Neural cell (in vitro differentiated cells): Measurements from ENCODE around the gene HIVEP2. TPM values are rescaled to one million over a fixed set of nuclear protein-coding genes. Genes with fewer than 3 reads are reported as not detected.

ENCODE experiments used
- H2AFZ ChIP-seq: fragments of 200-600, 300-800 bp; sonication (generic), shearing (Covaris generic); 2 replicates; pipeline ENCODE4 v1.6.0; 2014; ENCODE audit warnings: low read depth, mild to moderate bottlenecking, antibody characterized with exemption, low read length, moderate library complexity
- H3F3A ChIP-seq: fragments of 200-600 bp; shearing (Covaris generic); 2 replicates; pipeline ENCODE4 v1.6.1; 2016; ENCODE audit warnings: mild to moderate bottlenecking, moderate library complexity, mixed read lengths, antibody characterized with exemption, low read length; ENCODE audit not compliant: insufficient read depth, poor library complexity, severe bottlenecking
- H3K27ac ChIP-seq: fragments of 200-600, 300-800 bp; sonication (generic), shearing (Covaris generic); 2 replicates; pipeline ENCODE4 v1.5.1; 2014; ENCODE audit warnings: mild to moderate bottlenecking, low read length, moderate library complexity
- H3K27me3 ChIP-seq: fragments of 300-800, 200-600 bp; sonication (generic), shearing (Covaris generic); 2 replicates; pipeline ENCODE4 v1.6.0; 2014; ENCODE audit warnings: mild to moderate bottlenecking, low read depth, low read length, moderate library complexity; ENCODE audit not compliant: insufficient read depth
- H3K36me3 ChIP-seq: fragments of 300-800, 200-600 bp; sonication (generic), shearing (Covaris generic); 2 replicates; pipeline ENCODE4 v1.5.1; 2014; ENCODE audit warnings: mild to moderate bottlenecking, antibody characterized with exemption, low read length, moderate library complexity; ENCODE audit not compliant: insufficient read depth
- H3K4me2 ChIP-seq: fragments of 300-800, 200-600 bp; sonication (generic), shearing (Covaris generic); 2 replicates; pipeline ENCODE4 v1.6.0; 2014; ENCODE audit warnings: mild to moderate bottlenecking, low read length
- H3K4me3 ChIP-seq: fragments of 300-800, 200-600 bp; sonication (generic), shearing (Covaris generic); 2 replicates; pipeline ENCODE4 v1.5.1; 2014; ENCODE audit warnings: mild to moderate bottlenecking, low read length, moderate library complexity
- H3K79me2 ChIP-seq: fragments of 200-600 bp; shearing (Covaris generic); replicated peaks from 2 replicates; pipeline ENCODE4 v1.6.0; 2014; ENCODE audit warnings: mild to moderate bottlenecking, low read length, moderate library complexity; ENCODE audit not compliant: insufficient read depth
- H3K9ac ChIP-seq: fragments of 300-800, 200-600 bp; sonication (generic), shearing (Covaris generic); 2 replicates; pipeline ENCODE4 v1.6.1; 2016; ENCODE audit warnings: mild to moderate bottlenecking, low read length, mixed read lengths
- H3K9me2 ChIP-seq: fragments of 200-600 bp; shearing (Covaris generic); 2 replicates; pipeline ENCODE4 v1.6.1; 2016; ENCODE audit warnings: mild to moderate bottlenecking, low read length, mixed read lengths; ENCODE audit not compliant: insufficient read depth
- H3K9me3 ChIP-seq: fragments of 200-600, 300-800 bp; sonication (generic), shearing (Covaris generic); 2 replicates; pipeline ENCODE4 v1.6.1; 2016; ENCODE audit warnings: mild to moderate bottlenecking, mixed run types, low read length, moderate library complexity, mixed read lengths
- H4K20me1 ChIP-seq: fragments of 200-600 bp; shearing (Covaris generic); 2 replicates; pipeline ENCODE4 v1.6.1; 2016; ENCODE audit warnings: mild to moderate bottlenecking, mixed run types; ENCODE audit not compliant: insufficient read depth
- CTCF ChIP-seq: fragments of 450-650 bp; IDR thresholded peaks from 2 replicates; pipeline ENCODE4 v1.5.1; 2014; ENCODE audit warnings: antibody characterized with exemption, mild to moderate bottlenecking, moderate library complexity; ENCODE audit not compliant: poor library complexity, severe bottlenecking
- EP300 ChIP-seq: fragments of 450-650 bp; conservative IDR thresholded peaks from 2 replicates; pipeline ENCODE4 v1.6.1; 2014; ENCODE audit warnings: antibody characterized with exemption, mild to moderate bottlenecking, moderate library complexity; ENCODE audit not compliant: poor library complexity, severe bottlenecking
- EZH2 ChIP-seq: fragments of 200-600, 300-800 bp; shearing (Covaris generic), sonication (generic); IDR thresholded peaks from 2 replicates; pipeline ENCODE4 v1.6.1; 2014; ENCODE audit warnings: antibody characterized with exemption, low read length, borderline replicate concordance, mild to moderate bottlenecking; ENCODE audit not compliant: insufficient read depth, poor library complexity, severe bottlenecking
- MXI1 ChIP-seq: fragments of 450-650 bp; conservative IDR thresholded peaks from 2 replicates; pipeline ENCODE4 v1.6.1; 2014; ENCODE audit warnings: antibody characterized with exemption, mild to moderate bottlenecking; ENCODE audit not compliant: poor library complexity, severe bottlenecking
- POLR2AphosphoS5 ChIP-seq: IDR thresholded peaks from 2 replicates; pipeline ENCODE4 v1.6.1; 2012
- RAD21 ChIP-seq: fragments of 450-650 bp; conservative IDR thresholded peaks from 2 replicates; pipeline ENCODE4 v1.6.1; 2014; ENCODE audit warnings: antibody characterized with exemption, mild to moderate bottlenecking, moderate library complexity
- REST ChIP-seq: IDR thresholded peaks from 2 replicates; pipeline ENCODE4 v1.6.1; 2012; ENCODE audit warnings: borderline replicate concordance
- SMC3 ChIP-seq: fragments of 450-650 bp; conservative IDR thresholded peaks from 2 replicates; pipeline ENCODE4 v1.6.1; 2014; ENCODE audit warnings: antibody characterized with exemption, mild to moderate bottlenecking, moderate library complexity; ENCODE audit not compliant: poor library complexity
- TAF1 ChIP-seq: IDR thresholded peaks from 2 replicates; pipeline ENCODE4 v1.6.1; 2012; ENCODE audit warnings: low read depth
- polyA plus RNA-seq: library from polyadenylated mRNA; depleted of rRNA; stranded (reverse); fragments of >200 nt; gene quantifications from 2 replicates; pipeline ENCODE4 v1.2.3, GENCODE V29; 2014

Gene HIVEP2
- polyA plus RNA-seq, 1 donor from 2014 or later: 6.0 TPM

GRCh38 chr6:142856624-142857232 is 88.2 kb downstream of the HIVEP2 start:
- H3K27me3 ChIP-seq: no peaks in the 10 kb centered on the region
- no peaks in the 10 kb centered on the region for H3K36me3 ChIP-seq
- no peaks in the 10 kb centered on the region for H3K9me3 ChIP-seq
- TF ChIP-seq EZH2: no peak
- TF ChIP-seq SMC3: no peak
- no peak for TF ChIP-seq TAF1
- no peak for TF ChIP-seq CTCF
- no peak for TF ChIP-seq REST
- TF ChIP-seq EP300: no peak
- no peak for TF ChIP-seq POLR2AphosphoS5
- no peak for TF ChIP-seq RAD21
- TF ChIP-seq MXI1: no peak
- H3K4me3 ChIP-seq: no peak overlapping the region
- no peak overlapping the region for H3K27ac ChIP-seq
- no peak overlapping the region for H3K9ac ChIP-seq
- no peak overlapping the region for H3K4me2 ChIP-seq
- no peaks in the 10 kb centered on the region for H3F3A ChIP-seq
- no peaks in the 10 kb centered on the region for H3K79me2 ChIP-seq
- H3K9me2 ChIP-seq: no peaks in the 10 kb centered on the region
- H2AFZ ChIP-seq: no peak overlapping the region
- no peaks in the 10 kb centered on the region for H4K20me1 ChIP-seq

GRCh38 chr6:142855893-142856623 is 88.9 kb downstream of the HIVEP2 start:
- Histone ChIP-seq H3K27ac (no peak overlapping the region), H2AFZ (no peak overlapping the region), H3K36me3 (no peaks in the 10 kb centered on the region), H3K9ac (no peak overlapping the region), H3K9me3 (no peaks in the 10 kb centered on the region), H3K27me3 (no peaks in the 10 kb centered on the region), H3K4me2 (no peak overlapping the region), H3K9me2 (no peaks in the 10 kb centered on the region), H4K20me1 (no peaks in the 10 kb centered on the region), H3K79me2 (no peaks in the 10 kb centered on the region), H3F3A (no peaks in the 10 kb centered on the region), H3K4me3 (no peak overlapping the region)
- no peak for TF ChIP-seq EZH2
- no peak for TF ChIP-seq MXI1
- no peak for TF ChIP-seq CTCF
- TF ChIP-seq REST: no peak
- TF ChIP-seq POLR2AphosphoS5: no peak
- no peak for TF ChIP-seq SMC3
